Coronary artery (tissue), 2 donors: ENCODE measurements around the gene PHLDB3.
"Not testable (repeated sequence)": the region's sequence is repeated elsewhere in the genome, so short reads cannot be mapped to it uniquely, and the experiment has no call there.

Source experiments
- DNase-seq: peaks from one replicate; pipeline ENCODE4 v3.0.0-alpha.2; 2017; ENCODE audit warnings: low spot score
- H3K27ac ChIP-seq, 2 donors: fragments of 200-600 bp; sonication (generic); one replicate each; pipeline ENCODE4 v1.5.1; 2016 to 2019
- H3K4me3 ChIP-seq: fragments of 200-600 bp; sonication (generic); 2 replicates; pipeline ENCODE4 v1.5.1; 2016; ENCODE audit warnings: mild to moderate bottlenecking, moderate library complexity
- TF ChIP-seq, protein P1 (sequence below): fragments of 200-600 bp; sonication (generic); IDR thresholded peaks from one replicate; pipeline ENCODE4 v1.5.1; 2019; ENCODE audit warnings: antibody characterized with exemption

The PHLDB3 gene

DNA sequence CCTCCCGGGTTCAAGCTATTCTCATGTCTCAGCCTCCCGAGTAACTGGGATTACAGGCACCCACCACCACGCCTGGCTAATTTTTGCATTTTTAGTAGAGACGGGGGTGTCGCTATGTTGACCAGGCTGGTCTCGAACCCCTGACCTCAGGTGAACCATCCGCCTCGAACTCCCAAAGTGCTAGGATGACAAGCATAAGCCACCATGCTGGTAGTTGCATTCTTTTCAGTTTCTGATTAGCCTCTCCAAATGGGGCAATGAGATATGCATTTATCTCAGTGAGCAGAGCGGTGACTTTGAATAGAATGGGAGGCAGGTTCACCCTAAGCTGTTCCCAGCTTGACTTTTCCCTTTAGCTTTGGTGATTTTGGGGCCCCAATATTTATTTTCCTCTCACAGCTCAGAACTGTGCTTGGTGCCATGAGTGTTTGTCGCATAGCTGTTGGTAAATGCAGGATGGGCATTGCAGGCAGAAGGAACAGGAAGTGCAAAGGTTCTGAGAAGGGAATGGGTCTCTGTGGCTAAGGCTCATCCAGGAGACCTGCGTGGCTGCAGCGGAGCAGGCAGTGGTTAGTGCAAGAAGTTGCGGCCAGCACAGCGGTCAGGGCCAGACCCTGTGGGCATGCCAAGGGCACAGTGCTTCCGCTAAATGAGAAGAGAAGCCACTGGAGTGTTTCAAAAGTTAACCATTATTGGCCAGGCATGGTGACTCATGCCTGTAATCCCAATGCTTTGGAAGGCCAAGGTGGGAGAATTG, 59.8 kb downstream of the PHLDB3 start:
- TF ChIP-seq, protein P1, sequence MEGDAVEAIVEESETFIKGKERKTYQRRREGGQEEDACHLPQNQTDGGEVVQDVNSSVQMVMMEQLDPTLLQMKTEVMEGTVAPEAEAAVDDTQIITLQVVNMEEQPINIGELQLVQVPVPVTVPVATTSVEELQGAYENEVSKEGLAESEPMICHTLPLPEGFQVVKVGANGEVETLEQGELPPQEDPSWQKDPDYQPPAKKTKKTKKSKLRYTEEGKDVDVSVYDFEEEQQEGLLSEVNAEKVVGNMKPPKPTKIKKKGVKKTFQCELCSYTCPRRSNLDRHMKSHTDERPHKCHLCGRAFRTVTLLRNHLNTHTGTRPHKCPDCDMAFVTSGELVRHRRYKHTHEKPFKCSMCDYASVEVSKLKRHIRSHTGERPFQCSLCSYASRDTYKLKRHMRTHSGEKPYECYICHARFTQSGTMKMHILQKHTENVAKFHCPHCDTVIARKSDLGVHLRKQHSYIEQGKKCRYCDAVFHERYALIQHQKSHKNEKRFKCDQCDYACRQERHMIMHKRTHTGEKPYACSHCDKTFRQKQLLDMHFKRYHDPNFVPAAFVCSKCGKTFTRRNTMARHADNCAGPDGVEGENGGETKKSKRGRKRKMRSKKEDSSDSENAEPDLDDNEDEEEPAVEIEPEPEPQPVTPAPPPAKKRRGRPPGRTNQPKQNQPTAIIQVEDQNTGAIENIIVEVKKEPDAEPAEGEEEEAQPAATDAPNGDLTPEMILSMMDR: no peak
- H3K27ac ChIP-seq: no peak overlapping the region
- no peak overlapping the region for H3K4me3 ChIP-seq
- DNase-seq: no peak

DNA sequence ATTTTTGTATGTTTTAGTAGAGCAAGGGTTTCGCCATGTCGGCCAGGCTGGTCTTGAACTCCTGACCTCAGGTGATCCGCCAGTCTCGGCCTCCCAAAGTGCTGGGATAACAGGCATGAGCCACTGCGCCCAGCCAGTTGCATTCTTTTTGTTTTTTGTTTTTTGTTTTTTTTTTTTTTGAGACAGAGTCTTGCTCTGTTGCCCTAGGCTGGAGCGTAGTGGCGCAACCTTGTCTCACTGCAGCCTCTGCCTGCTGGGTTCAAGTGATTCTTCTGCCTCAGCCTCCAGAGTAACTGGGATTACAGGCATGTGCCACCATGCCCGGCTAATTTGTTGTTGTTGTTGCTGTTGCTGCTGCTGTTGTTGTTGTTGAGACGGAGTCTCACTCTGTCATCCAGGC, 60.5 kb downstream of the PHLDB3 start:
- not testable (repeated sequence) for DNase-seq, H3K27ac ChIP-seq, H3K4me3 ChIP-seq

DNA sequence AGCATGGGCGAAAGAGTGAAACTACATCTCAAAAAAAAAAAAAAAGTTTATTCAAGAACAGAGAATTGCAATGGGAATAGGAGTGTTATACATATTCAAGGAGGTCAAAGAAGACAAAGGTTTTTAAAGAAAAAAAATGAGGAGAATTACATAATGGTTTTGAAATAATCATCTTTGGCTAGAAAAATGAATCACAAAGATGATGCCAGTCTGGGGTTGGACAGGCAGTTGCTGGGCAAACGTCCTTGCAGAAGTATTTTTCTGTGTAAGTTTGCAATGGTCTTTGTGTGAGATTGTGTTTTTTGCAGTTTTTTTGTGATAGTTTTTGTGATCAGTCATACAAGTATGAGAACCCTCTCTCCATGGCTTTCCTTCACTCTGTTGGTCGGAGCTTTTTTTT, 62.8 kb downstream of the PHLDB3 start:
- TF ChIP-seq, protein P1: no peak
- H3K27ac ChIP-seq: no peak overlapping the region
- DNase-seq: no peak
- no peak overlapping the region for H3K4me3 ChIP-seq

DNA sequence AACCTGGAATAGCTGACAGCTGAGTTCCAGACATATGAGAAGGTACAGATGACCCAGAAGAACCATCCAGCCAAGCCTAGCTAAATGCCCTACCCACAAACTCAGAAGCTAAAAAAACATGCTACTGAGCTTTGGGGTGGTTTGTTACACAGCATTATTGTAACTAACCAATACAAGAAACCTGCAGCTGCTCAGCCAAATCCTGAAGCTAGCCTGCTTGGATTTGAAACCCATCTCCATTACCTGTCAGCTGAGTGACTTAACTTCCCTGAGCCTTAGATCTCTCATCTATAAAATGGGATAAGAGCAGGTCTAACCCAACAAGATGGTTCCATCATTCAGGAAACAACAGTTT, 64.9 kb downstream of the PHLDB3 start:
- no peak for DNase-seq
- Histone ChIP-seq H3K27ac (no peak overlapping the region), H3K4me3 (no peak overlapping the region)
- TF ChIP-seq, protein P1: no peak

DNA sequence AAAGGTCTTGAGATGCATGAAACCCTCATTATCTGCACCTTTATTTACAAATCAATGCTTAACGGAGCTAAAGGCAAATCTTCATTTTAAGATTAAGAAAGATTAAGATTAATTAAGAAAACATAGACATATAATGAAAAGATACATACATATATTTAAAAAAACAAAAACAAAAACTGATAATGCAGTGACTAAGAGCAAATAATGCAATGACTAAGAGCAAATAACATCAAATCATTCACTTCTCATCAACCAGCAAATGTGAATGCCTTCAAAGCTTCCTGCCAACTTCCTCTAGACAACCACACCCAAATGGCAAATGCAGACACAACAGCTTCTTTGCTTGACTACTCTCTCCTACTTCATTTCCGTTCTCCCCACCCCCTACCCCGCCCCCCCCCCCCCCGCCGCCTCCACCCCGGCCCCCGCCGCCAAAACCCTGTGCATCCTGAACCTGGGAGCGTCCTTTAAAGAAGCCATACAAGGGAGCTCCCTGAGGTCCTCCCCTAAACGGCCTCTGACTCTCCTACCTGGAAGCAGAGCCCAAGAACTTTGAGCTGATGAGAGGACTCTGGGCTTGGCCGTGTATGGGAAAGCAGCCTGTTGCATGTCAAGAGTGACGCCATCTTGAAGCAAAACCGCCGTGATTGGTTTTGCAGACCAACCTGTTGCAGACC, 65.4 kb downstream of the PHLDB3 start:
- DNase-seq: no peak
- TF ChIP-seq, protein P1: no peak
- no peak overlapping the region for H3K4me3 ChIP-seq
- peak overlapping the region in 1 of 2 donors; percentile 25 for H3K27ac ChIP-seq

DNA sequence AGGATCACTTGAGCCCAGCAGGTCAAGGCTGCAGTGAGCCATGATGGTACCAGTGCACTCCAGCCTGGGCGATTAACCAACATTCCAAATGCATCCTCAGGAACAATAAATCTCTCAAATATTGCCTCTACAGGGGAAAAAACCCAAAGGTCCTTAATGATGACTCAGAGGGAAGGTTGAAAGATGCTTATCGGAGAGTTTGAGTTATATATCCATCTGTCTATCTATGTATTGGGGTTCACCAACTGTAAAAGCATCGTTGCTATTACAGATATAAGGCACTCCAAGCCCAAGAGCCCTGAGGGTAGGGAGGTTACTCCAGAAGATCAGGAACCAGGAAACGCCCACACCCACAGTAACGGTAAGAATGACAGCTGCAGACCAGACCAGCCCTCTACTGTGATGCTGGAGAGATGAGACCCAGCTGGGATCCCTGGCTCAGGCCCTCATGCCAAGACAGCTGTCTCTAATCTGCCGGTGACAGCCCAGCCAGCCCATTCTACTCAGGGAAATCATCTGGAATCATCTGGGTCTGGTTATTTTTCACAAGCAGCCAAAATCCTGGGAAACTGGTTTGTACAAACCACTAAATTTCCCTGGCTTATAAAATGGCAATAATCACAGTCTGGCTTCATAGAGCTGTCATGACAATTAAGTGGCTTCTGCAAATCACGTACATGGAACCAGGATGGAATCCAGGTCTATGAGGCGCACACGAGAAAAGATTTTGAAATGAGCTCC, 66.1 kb downstream of the PHLDB3 start:
- TF ChIP-seq, protein P1: no peak
- DNase-seq: no peak
- Histone ChIP-seq H3K27ac (peak overlapping the region in 1 of 2 donors; percentile 25), H3K4me3 (no peak overlapping the region)

DNA sequence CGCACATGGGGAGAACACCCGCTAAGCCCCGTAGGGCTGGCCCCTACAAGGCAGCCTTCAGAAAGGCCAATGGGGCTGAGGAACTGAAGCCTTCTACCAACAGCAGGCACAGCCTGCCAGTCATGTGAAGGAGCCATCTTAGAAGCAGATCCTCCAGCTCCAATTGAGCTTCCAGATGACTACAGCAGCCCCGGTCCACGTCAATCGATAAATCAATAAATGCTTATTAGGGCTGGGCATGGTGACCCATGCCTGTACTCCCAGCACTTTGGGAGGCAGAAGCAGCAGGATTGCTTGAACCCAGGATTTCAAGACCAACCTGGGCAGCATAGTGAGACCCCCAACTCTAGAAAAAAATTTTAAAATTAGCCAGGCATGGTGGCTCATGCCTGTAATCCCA, 66.8 kb downstream of the PHLDB3 start:
- H3K4me3 ChIP-seq: no peak overlapping the region
- TF ChIP-seq, protein P1: no peak
- H3K27ac ChIP-seq: no peak overlapping the region
- no peak for DNase-seq

DNA sequence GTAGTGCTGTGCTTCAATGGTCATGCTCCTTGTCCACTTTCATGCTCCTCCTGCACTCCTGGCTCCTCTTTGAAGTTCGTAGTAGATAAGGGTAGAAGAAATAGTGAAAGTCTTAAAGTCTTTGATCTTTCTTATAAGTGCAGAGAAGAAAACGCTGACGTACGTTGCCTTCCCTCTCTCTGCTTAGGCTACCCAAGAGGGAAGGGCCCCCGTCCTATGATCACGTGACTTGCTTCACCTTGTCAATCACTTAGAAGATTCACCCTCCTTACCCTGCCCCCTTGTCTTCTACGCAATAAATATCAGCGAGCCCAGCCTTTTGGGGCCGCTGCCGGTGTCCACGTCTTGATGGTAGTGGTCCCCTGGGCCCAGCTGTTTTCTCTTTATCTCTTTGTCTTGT, 67.3 kb downstream of the PHLDB3 start:
- DNase-seq, H3K27ac ChIP-seq, H3K4me3 ChIP-seq: not testable (repeated sequence)
